Lower leg skin (tissue), 3 donors: Measurements from ENCODE around the gene TMEM231.

Experiments used
- CTCF ChIP-seq, 3 donors: fragments of 450-650 bp; IDR thresholded peaks; one replicate each; pipeline ENCODE4 v1.5.1; 2016; ENCODE audit warnings: antibody characterized with exemption in 3 of 3, mild to moderate bottlenecking in 3 of 3, moderate library complexity in 2 of 3
- POLR2A ChIP-seq, 2 donors: fragments of 450-650 bp; IDR thresholded peaks; one replicate each; pipeline ENCODE4 v1.6.1; 2016 to 2017; ENCODE audit warnings: antibody characterized with exemption in 2 of 2, mild to moderate bottlenecking in 1 of 2, moderate library complexity in 1 of 2

- TF ChIP-seq CTCF (IDR thresholded peaks at IDR 0.05) (no peak), POLR2A (IDR thresholded peaks at IDR 0.05) (no peak)
These were observed 43.6 kb upstream of the TMEM231 start for GRCh38 chr16:75599452-75600277.
